GM19351 (cell line): ENCODE results near the gene S100A2.
"Not testable (repeated sequence)": the region's sequence is repeated elsewhere in the genome, so short reads cannot be mapped to it uniquely, and the experiment has no call there.

ENCODE experiments used
- ATAC-seq: cut with Tn5 transposase; IDR thresholded peaks from one replicate; pipeline ENCODE4 v1.9.1; 2021; ENCODE audit warnings: mild to moderate bottlenecking, moderate library complexity; ENCODE audit not compliant: unreplicated experiment

S100A2 gene

GRCh38 chr1:153592748-153593147 is 27.1 kb upstream of the S100A2 start:
- no peak for ATAC-seq

- no peak for ATAC-seq
These were observed 22.8 kb upstream of the S100A2 start for GRCh38 chr1:153588482-153588881.

- not testable (repeated sequence) for ATAC-seq
These were observed 22.4 kb upstream of the S100A2 start for GRCh38 chr1:153588033-153588432.

- ATAC-seq = no peak
These were observed 21.7 kb upstream of the S100A2 start for GRCh38 chr1:153587314-153587713.

- ATAC-seq = no peak
These were observed 20.7 kb upstream of the S100A2 start for GRCh38 chr1:153586347-153586746.

- ATAC-seq = no peak
These were observed 19.4 kb upstream of the S100A2 start for GRCh38 chr1:153585006-153585405.

- no peak for ATAC-seq
These were observed 18.3 kb upstream of the S100A2 start for GRCh38 chr1:153583976-153584375.

- not testable (repeated sequence) for ATAC-seq
These were observed 17.9 kb upstream of the S100A2 start for GRCh38 chr1:153583514-153583913.

- ATAC-seq = not testable (repeated sequence)
These were observed 17.2 kb upstream of the S100A2 start for GRCh38 chr1:153582836-153583235.

- ATAC-seq = no peak
These were observed 13.3 kb upstream of the S100A2 start for GRCh38 chr1:153578936-153579335.

GRCh38 chr1:153578490-153578889 is 12.8 kb upstream of the S100A2 start:
- ATAC-seq = no peak

GRCh38 chr1:153577624-153578051 is 12.0 kb upstream of the S100A2 start:
- ATAC-seq = no peak

- ATAC-seq = no peak
These were observed 11.5 kb upstream of the S100A2 start for GRCh38 chr1:153577138-153577537.

- ATAC-seq = not testable (repeated sequence)
These were observed 9.9 kb upstream of the S100A2 start for GRCh38 chr1:153575497-153575896.

GRCh38 chr1:153575081-153575491 is 9.4 kb upstream of the S100A2 start:
- ATAC-seq = not testable (repeated sequence)

- no peak for ATAC-seq
These were observed 7.7 kb upstream of the S100A2 start for GRCh38 chr1:153573351-153573750.

GRCh38 chr1:153572569-153573015 is 6.9 kb upstream of the S100A2 start:
- no peak for ATAC-seq

GRCh38 chr1:153571706-153572105 is 6.1 kb upstream of the S100A2 start:
- ATAC-seq = no peak

- ATAC-seq = no peak
These were observed 5.2 kb upstream of the S100A2 start for GRCh38 chr1:153570874-153571273.

GRCh38 chr1:153569465-153569864 is 3.8 kb upstream of the S100A2 start:
- no peak for ATAC-seq

GRCh38 chr1:153568367-153569099 is 2.9 kb upstream of the S100A2 start:
- ATAC-seq = no peak

GRCh38 chr1:153567621-153568366 is 2.1 kb upstream of the S100A2 start:
- no peak for ATAC-seq
